HG03097 (cell line): ENCODE data around the gene ALPL.
"Not testable (repeated sequence)": the region's sequence is repeated elsewhere in the genome, so short reads cannot be mapped to it uniquely, and the experiment has no call there.

Experiments used
- ATAC-seq: cut with Tn5 transposase; IDR thresholded peaks from one replicate; pipeline ENCODE4 v1.9.1; 2021; ENCODE audit not compliant: unreplicated experiment, low FRiP score

ALPL gene

DNA sequence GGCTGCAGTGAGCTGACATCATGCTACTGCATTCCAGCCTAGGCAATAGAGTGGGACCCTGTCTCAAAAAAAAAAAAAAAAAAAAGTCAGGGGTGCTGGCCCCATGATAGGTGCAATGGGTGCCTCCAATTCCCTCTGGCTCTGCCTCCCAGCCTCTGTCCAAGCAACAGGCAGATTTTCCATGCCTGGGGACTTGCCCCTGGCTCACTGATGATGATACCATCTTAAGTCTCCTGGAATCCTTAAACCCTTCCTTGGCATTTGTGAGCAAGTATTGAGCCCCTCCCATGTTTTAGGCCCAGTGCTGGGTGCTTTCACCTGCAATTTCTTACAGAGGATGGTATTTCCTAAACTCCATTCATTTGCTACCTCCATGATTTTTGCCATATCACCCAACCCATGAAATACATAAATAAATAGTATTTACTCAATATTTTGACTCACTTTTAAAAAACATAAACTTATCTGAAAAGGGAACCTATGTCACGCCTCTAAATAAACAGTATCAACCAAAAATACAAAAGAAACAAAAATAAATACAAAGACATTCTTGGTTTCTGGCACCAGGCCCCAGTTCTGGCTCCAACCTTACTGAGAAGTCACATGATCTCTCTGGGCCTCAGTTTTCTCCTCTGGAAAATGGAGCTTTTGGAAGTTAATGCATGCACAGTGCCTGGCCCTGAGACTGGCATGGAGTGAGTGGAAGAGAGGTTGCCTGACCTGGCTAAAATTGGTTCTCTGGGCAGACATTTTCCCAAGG is 1.5 kb upstream of the ALPL start:
- ATAC-seq, result no peak

DNA sequence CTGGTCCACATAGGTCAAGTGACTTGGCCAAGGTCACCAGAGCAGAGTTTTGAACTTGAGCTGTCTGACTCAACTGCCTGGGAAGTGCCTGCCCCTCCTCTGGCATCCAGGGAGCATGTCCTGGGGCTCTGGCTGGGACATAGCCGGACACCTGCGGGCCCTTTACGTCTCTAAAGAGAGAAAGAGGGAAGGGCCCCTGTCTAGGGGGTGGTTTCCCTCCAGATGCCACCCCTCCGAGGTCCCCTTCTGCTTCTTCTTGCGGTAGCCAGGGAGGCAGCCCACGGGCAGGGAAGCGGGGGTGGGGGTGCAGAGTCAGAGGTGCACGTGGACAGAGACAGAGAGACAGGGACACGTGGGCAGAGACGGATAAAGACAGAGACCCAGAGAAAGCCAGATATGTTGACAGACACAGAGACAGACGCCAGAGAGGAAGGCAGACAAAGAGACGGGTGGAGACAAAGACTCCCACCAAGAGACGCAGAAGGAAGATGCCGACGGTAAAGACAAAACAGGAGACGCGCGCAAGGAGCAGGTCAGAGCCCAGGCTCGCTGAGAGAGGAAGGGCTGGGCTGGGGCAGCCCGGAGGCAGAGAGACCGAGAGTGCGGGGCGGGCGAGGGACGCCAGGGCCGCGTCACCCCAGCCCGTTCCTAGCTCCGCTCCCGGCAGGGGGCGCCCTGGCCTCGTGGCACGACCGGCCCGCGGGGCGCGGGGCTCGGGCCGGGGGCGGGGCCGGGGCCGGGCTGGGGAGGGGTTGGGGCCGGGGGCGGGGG is 458 bp upstream of the ALPL start:
- no peak for ATAC-seq

DNA sequence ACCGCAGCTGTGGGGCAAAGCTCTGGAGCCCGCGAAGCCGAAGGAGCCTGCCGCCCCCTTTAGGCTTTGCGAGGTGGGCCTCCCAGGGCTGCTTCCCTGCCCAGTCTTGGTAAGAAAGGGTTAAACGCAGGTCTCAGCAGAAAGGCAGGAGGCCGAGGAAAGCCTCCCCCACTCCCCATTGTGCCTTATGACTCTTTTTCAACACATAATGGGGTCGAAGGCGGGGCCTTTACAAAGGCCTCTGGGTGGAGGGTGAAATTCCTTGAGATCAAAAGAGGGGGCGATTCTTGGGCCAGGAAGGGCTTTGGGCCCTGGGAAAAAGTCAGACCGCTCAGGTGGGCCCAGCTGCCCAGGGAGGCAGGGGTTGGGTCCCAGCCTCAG is 880 bp downstream of the ALPL start:
- ATAC-seq, result no peak

DNA sequence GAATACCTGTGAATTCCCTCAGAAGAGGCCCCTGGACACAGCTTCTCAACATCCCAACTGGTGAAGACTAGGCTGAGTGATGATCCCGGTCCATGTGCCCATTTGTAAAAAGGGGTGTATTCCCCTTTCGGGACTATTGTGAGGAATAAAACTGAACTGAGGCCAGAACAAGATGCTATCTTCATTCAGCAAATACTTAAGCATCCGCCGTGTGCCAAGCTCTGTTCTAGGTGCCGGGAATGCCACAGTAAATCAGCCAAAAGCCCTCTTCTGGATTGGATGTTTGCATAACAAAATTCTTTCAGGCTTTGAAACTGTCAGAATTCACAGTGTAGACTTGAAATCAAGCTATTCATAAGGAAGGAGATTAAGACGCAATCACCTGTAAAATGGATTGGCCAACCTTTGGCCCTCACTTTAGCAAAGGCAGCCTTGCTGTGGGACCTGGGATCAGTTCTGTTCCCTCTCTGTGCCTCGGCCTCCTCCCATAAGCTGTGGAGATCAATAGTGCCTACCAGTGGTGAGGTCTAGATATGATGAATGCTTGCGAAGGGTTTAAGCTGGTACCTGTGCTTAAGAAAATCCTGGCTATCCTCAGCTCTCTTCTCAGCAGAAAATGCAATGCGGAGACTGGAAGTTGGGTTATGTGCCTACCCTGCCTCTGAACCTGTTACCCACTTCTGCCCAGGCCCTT is 1.8 kb downstream of the ALPL start:
- no peak for ATAC-seq

DNA sequence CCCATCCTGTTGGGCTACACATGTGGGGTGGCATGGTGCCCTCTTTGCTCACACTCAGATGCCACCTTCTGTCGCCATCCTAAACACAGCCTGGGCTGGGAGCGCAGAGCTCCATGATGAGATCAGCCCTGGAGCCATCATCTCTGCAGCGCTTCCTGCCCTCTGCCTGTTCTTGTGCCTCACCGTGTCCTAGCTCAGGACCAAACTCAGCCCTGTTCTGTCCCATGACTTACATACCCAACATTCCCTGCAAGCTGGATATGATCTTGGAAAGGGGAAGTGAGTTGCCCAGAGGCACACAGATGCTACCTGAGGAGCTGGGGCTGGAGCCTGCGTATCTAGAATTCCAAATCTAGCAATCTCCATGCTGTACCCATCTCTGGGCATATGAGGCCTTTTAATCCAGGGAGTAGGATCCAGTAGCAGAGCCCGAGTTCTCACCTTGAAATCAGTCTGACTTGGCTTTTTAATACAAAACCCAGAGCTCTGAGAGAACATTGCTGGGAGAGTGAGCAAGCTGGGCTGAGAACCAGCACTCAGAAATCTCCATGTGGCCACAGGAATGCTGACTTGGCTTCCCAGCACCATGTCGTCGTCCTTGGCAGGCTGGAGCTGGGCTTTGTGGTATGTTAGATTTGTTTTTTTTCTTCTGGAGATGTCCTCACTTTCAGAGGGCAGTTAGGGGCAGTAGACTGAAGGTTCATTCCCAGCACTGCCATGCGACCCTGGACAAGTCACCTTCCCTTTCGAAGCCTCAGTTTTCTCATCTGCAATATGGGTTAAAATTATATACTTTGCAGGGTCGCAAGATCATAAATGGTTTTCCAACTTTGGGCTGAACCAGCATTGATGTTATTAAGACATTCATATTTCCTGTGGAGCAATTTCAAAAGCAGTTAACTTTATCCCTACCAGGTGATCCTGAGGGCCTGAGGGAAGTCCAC is 2.6 kb downstream of the ALPL start:
- no peak for ATAC-seq

DNA sequence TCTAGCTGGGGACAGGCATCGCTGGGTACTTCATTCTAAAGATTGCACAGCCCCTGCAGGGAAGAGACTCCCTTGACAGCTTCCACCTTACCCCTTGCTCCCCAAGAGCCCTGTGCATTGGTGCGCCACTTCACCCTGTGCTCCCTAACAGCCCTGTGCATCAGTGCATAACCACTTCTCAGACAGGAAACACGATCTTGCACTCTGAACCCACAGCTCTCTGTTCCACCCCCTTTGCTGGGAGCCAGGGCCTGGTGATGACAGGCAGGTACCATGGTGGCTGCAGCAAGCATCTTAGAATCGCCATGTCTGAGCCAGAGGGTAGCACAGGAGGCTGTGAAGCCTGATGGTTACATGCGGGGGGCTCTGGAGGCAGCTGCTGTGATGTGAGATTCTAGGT is 5.0 kb downstream of the ALPL start:
- ATAC-seq, result peak; percentile 81

DNA sequence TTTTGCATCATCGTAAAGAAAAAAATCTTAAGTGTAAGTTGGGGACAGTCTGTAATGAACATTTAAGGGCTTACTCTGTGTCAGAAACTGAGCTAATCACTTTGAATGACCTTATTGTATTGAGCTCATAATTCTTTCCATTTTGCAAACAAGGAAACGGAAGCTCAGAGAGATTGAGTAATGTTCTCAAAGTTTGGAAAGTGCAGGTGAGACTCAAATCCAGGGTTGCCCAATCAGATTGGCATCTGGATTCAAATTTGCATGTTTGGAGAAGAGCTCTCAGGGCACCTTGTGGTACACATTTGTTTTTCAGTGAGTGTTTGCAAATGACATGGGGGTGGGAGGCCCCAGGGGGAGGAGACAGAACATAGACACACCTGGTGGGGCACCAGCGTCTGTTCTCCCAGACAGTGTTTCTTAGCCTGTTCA is 8.0 kb downstream of the ALPL start:
- ATAC-seq, result no peak

DNA sequence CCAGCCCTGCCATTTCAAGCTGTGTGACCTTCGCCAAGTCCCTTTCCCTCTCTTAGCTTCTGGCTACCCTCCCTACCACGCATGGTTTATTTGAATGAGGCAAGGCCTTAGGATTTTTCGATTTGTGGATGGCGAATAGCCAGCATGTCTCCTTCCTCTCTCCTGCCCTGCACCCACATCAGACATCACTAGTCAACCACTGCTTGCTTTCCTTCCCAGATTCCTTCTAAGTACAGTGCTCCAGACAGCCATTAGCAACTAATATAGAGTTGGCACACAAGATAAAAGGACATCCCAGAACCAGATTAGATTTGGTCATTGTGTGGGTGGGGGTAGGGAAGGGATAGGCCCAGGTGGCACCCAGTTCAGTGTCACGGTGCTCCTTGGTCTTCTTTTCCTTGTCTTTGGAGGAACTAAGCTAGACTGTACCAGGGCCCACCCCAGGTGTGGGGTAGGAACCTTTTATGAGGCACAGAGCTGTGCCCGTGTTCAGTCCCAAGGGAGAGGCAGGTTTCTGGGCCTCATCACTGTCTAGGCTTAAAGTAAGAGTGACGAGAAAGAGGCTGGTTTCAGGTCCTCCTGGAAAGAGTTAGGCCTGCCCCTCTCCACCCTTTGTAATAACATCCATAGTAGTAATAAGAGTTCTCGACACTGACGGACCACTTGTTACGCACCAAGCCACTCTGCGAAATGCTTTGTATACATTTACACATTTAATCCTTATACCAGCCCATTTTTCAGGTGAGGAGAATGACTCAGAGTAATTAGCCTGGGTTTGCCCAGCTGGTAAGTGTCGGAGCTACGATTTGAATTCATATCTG is 8.6 kb downstream of the ALPL start:
- no peak for ATAC-seq

DNA sequence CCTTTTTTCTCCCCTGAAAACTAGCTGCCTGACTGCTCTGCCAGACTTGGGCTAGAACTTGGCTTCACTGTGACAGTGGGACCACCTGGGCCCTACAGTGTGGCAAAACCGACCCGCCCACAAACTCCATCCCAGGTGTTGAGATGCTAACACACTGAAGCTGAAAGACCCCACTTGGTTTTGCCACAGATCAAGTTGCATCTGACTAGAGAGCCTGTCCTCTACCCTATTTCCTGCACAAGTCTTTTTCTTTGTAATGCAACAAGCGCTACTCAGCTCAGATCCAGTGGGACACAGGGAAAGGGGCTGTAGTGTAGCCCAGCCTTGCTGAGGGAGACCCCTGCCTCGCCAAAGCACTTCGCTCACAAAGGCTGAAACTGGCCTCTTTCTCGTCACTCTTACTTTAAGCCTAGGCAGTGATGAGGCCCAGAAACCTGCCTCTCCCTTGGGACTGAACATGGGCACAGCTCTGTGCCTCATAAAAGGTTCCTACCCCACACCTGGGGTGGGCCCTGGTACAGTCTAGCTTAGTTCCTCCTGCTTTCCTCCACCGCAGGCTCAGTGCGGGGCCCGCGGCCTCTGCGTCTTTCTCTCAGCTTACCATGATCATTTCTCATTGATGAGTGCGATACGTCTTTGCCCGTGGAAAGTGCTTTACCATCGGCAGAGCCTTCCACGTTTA is 9.7 kb downstream of the ALPL start:
- no peak for ATAC-seq

DNA sequence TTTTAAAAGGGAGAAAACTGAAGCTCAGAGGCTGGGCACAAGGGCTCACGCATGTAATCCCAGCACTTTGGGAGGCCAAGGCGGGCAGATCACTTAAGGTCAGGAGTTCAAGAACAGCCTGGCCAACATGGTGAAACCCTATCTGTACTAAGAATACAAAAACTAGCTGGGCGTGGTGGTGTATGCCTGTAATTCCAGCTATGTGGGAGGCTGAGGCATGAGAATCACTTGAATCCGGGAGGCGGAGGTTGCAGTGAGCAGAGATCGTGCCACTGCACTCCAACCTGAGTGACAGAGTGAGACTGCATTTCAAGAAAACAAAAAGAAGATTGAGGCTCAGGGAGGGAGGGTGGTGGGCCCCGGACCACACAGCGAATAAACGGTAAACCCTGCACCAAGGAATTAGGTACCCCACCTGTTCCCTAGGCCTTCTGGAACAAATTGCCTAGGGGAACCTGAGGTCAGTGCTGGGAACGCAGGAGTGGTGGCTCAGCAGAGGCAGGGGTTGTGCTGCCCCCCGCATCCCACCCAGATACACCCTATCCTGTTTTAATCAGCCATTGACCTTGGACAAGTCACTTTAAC is 10.4 kb downstream of the ALPL start:
- ATAC-seq, result not testable (repeated sequence)

DNA sequence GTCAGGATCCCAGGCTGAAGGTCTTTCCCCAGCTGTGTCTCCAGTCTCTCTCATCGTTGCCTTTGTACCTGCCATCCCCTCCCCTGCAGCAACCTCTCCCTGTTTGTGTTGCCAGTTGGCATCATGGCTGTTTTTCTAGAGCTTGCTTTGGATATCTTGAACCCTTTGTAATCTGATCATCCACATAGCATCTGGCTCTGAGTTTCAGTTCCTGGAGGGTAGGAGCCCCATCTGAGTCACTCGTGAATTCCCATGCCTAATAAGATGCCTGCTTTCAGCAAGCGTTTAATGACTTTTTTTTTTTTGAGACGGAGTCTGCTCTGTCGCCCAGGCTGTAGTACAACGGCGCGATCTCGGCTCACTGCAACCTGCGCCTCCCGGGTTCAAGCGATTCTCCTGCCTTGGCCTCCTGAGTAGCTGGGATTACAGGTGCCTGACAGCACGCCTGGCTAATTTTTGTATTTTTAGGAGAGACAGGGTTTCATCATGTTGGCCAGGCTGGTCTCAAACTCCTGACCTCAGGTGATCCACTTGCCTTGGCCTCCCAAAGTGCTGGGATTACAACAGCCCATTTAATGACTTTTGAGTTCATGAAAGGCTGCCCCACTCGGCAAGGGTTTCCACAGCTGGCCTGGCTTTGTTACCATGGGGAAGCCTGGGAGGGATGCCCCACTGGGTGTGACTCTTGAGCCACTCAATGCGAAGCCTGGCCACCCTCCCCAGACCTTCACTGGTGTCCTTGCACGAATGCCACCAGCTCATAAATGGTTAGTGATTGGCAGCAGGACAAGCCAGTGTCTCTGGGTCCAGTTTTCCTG is 11.9 kb downstream of the ALPL start:
- ATAC-seq, result no peak

DNA sequence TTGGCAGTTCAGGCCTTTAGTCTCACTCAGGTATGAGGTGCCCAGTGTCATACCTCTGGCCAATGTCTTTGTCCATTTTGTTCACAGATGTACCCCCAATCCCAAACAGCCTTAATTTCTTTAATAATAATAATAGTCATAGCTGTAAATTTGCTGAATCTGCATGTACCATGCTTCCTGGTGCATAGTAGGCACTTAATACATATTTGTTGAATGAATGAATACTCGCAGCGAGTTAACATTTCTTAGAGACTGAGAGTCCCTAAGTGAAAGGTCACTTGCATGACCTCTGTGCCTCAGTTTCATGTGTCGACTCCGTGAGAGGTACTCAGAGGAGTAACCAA is 12.5 kb downstream of the ALPL start:
- ATAC-seq, result no peak

DNA sequence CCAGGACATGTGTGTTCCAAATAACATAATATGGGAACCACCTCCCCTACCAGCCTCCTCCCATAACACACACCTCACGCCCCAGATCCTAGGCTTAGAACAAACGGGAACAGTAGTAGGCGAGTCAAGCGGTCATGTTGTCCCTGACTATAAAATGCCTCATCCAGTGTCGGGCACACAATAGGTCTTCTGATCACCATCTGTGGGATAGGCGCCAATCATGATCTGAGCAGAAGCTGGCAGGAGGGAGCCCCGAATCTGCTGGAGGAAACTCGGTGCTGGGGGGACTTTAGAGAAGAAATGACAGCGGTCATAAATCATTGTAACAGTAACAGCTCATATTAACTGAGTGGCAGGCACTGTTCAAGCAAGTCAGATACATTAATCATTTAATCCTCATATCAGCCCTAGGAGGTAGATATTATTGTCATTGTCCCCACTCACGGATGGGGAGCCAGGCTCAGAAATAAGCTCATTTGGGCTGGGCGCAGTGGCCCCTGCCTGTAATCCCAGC is 13.4 kb downstream of the ALPL start:
- no peak for ATAC-seq

DNA sequence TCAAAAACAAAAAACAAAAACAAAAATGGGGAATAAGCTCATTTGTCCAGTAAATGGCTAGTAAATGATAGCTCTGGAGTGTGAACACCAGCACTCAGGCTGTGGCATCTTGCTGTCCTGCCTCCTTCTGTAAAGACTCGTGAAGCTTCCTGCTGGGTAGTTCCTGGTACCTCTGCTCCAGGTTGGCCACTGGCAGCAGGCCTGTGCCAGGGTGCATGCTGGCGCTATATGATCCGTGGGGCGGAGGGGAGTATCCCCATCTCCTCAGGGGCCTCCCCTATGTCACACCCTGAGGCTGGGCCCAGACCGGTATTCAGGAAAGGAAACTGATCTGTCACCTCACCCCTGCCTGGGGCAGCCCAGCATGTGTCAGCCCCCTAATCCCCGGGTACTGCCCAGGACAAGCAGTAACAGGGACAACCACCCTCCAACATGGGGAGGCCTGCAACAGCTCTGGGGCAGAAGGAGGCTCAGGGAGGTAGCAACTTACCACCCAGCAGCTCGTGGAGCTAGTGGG is 14.1 kb downstream of the ALPL start:
- no peak for ATAC-seq

DNA sequence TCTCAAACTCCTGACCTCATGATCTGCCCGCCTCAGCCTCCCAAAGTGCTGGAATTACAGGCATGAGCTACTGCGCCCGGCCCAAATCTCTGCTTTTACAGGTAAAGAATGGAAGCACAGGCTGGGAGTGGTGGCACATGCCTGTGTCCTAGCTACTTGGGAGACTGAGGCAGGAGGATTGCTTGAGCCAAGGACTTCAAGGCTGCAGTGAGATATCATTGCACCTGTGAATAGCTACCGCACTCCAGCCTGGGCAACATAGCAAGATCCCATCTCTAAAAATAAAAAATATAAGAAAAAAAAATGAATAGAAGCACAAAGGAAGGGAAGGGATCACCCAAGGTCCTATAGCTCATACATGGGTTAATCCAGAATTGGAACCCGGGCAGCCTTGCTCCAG is 15.0 kb downstream of the ALPL start:
- no peak for ATAC-seq

DNA sequence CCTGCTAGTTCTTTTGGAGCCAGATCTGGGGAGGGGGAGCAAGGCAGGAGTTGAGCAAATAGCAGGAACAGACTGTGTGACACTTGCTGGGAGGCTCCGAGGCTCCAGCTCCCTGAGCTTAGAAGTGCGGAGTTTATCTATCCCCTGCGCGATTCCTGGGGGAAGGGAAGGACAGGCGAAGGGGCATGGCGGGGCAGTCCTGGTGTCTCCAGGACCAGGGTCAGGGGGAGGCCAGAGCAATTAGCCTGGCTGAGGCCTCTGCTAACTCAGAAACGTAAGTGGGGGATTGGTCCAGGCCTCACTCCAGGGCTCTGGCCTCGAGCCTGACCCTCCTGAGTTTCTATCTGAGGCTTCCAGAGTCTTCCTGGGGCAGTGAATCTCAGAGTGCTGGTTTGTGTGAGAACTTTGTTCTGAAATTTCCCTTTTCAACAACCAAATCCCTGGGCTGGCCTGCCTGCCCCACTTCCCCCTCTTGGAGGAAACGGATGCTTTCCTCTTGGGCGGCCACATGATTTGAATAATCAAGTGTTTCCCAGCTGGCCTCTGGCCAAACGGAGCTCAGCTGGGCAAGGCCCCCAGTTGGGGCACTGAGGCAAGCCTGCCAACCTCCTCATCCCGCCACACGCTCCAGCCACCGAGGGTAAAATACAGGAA is 15.6 kb downstream of the ALPL start:
- ATAC-seq, result no peak

DNA sequence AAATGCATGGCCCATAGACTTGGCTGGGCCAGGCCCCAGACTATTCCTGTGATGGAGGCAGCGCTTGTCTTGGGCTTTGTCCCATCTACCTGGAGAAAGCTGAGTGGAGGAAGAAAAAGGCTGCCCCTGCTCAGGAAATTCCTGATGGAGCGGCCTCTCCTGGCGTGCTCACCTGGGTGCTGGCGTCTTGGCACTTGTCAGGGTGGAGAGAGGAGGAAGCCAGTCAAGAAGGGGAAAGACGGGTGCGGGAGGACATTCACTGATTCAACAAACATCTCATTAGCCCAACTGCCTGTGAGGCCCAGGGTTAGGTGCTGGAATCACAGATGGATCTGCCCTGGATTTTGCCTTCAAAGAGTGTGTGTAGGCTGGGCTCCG is 16.1 kb downstream of the ALPL start:
- ATAC-seq, result no peak
